WTC11 (cell line): Measurements from ENCODE around the gene DTNB. TPM values are rescaled to one million over a fixed set of nuclear protein-coding genes. Genes with fewer than 3 reads are reported as not detected.

Source experiments
- ATAC-seq: fragments of 200-7000 bp; cut with Tn5 transposase; 2 replicates; pipeline ENCODE4 v1.10.0; 2021; ENCODE audit warnings: mild to moderate bottlenecking, moderate library complexity
- CTCF ChIA-PET: fragments of 300-600 bp; sonication (Branson Sonifier 250); formaldehyde crosslinking; loops from one replicate; lab custom pipeline; 2021; ENCODE audit warnings: antibody characterized with exemption; lab: Charles Lee
- POLR2A ChIA-PET: fragments of 350-600 bp; sonication (Branson Sonifier 250); formaldehyde crosslinking; loops from one replicate; lab custom pipeline; 2021; ENCODE audit warnings: antibody characterized with exemption; lab: Charles Lee
- DNase-seq: peaks from one replicate; pipeline ENCODE4 v3.0.0; 2021; ENCODE audit warnings: low spot score
- H3K27ac Mint-ChIP-seq: 2 replicates; pipeline ENCODE4 v1.8.0; 2021; ENCODE audit warnings: mixed read lengths
- H3K27me3 Mint-ChIP-seq: 2 replicates; pipeline ENCODE4 v1.8.0; 2021; ENCODE audit warnings: low read depth, mild to moderate bottlenecking, moderate library complexity, mixed read lengths
- H3K36me3 Mint-ChIP-seq: 2 replicates; pipeline ENCODE4 v1.8.0; 2021; ENCODE audit warnings: mixed read lengths
- H3K4me1 Mint-ChIP-seq: 2 replicates; pipeline ENCODE4 v1.8.0; 2022; ENCODE audit warnings: mixed read lengths
- H3K4me3 Mint-ChIP-seq: 2 replicates; pipeline ENCODE4 v1.8.0; 2021; ENCODE audit warnings: mild to moderate bottlenecking, moderate library complexity, mixed read lengths
- H3K9me3 Mint-ChIP-seq: 2 replicates; pipeline ENCODE4 v1.8.0; 2021; ENCODE audit warnings: mixed read lengths
- ELF4 ChIP-seq: sonication (generic); formaldehyde crosslinking; IDR thresholded peaks from 2 replicates; pipeline ENCODE4 v1.8.1; 2022; ENCODE audit warnings: low read depth, mild to moderate bottlenecking, moderate library complexity, missing genetic modification reagents
- ETV6 ChIP-seq: sonication (generic); formaldehyde crosslinking; IDR thresholded peaks from 2 replicates; pipeline ENCODE4 v1.8.1; 2022; ENCODE audit warnings: mild to moderate bottlenecking, missing genetic modification reagents
- GRHL2 ChIP-seq: fragments of 250-450 bp; sonication (Bioruptor Pico); IDR thresholded peaks from 2 replicates; pipeline ENCODE4 v1.8.0; 2022; ENCODE audit warnings: mild to moderate bottlenecking, moderate library complexity; ENCODE audit not compliant: insufficient replicate concordance, severe bottlenecking
- IRF2 ChIP-seq: sonication (generic); formaldehyde crosslinking; IDR thresholded peaks from 2 replicates; pipeline ENCODE4 v1.8.0; 2022; ENCODE audit warnings: low read depth, missing genetic modification reagents, borderline replicate concordance
- JUN ChIP-seq: sonication (generic); formaldehyde crosslinking; IDR thresholded peaks from 2 replicates; pipeline ENCODE4 v1.8.0; 2023; ENCODE audit warnings: mild to moderate bottlenecking, missing genetic modification reagents
- NFATC4 ChIP-seq: fragments of 250-450 bp; sonication (Bioruptor Pico); IDR thresholded peaks from 2 replicates; pipeline ENCODE4 v1.9.0; 2021; ENCODE audit warnings: mild to moderate bottlenecking
- NFE2L1 ChIP-seq: sonication (generic); formaldehyde crosslinking; IDR thresholded peaks from 2 replicates; pipeline ENCODE4 v1.8.1; 2023; ENCODE audit warnings: missing genetic modification reagents
- NFYB ChIP-seq: sonication (generic); formaldehyde crosslinking; conservative IDR thresholded peaks from 2 replicates; pipeline ENCODE4 v1.8.0; 2022; ENCODE audit warnings: low read depth, missing genetic modification reagents
- NR2C2 ChIP-seq: sonication (generic); formaldehyde crosslinking; IDR thresholded peaks from 2 replicates; pipeline ENCODE4 v1.8.0; 2022; ENCODE audit warnings: mild to moderate bottlenecking, missing genetic modification reagents
- RELA ChIP-seq: sonication (generic); formaldehyde crosslinking; IDR thresholded peaks from 2 replicates; pipeline ENCODE4 v1.8.1; 2022; ENCODE audit warnings: missing genetic modification reagents, mild to moderate bottlenecking, borderline replicate concordance
- TCF7 ChIP-seq: sonication (generic); formaldehyde crosslinking; IDR thresholded peaks from 2 replicates; pipeline ENCODE4 v1.8.0; 2022; ENCODE audit warnings: mild to moderate bottlenecking, low read depth, missing genetic modification reagents, moderate library complexity
- ZBTB21 ChIP-seq: sonication (generic); formaldehyde crosslinking; IDR thresholded peaks from 2 replicates; pipeline ENCODE4 v1.8.1; 2023; ENCODE audit warnings: mild to moderate bottlenecking, missing genetic modification reagents, borderline replicate concordance
- ZNF121 ChIP-seq: sonication (generic); formaldehyde crosslinking; IDR thresholded peaks from 2 replicates; pipeline ENCODE4 v1.8.0; 2023; ENCODE audit warnings: missing genetic modification reagents
- ZNF219 ChIP-seq: sonication (generic); formaldehyde crosslinking; IDR thresholded peaks from 2 replicates; pipeline ENCODE4 v1.8.0; 2023; ENCODE audit warnings: missing genetic modification reagents, mild to moderate bottlenecking, borderline replicate concordance
- ZNF232 ChIP-seq: sonication (generic); formaldehyde crosslinking; IDR thresholded peaks from 2 replicates; pipeline ENCODE4 v1.8.0; 2022; ENCODE audit warnings: mild to moderate bottlenecking, missing genetic modification reagents
- ZNF263 ChIP-seq: sonication (generic); formaldehyde crosslinking; IDR thresholded peaks from 2 replicates; pipeline ENCODE4 v1.8.1; 2022; ENCODE audit warnings: low read depth, mild to moderate bottlenecking, moderate library complexity, missing genetic modification reagents
- ZNF317 ChIP-seq: sonication (generic); formaldehyde crosslinking; IDR thresholded peaks from 2 replicates; pipeline ENCODE4 v1.8.1; 2023; ENCODE audit warnings: low read depth, mild to moderate bottlenecking, moderate library complexity, missing genetic modification reagents, borderline replicate concordance
- total RNA-seq: library from RNA; stranded (reverse); gene quantifications from 3 replicates; pipeline ENCODE4 v1.2.3, GENCODE V29; 2021
- TF ChIP-seq, protein P1 (sequence below): sonication (generic); formaldehyde crosslinking; IDR thresholded peaks from 2 replicates; pipeline ENCODE4 v1.8.1; 2022; ENCODE audit warnings: missing genetic modification reagents, borderline replicate concordance
- TF ChIP-seq, protein P2 (sequence below): sonication (generic); formaldehyde crosslinking; IDR thresholded peaks from 2 replicates; pipeline ENCODE4 v1.8.0; 2022; ENCODE audit warnings: mild to moderate bottlenecking, missing genetic modification reagents
- TF ChIP-seq, protein P3 (sequence below): sonication (generic); formaldehyde crosslinking; conservative IDR thresholded peaks from 2 replicates; pipeline ENCODE4 v1.8.1; 2023; ENCODE audit warnings: mild to moderate bottlenecking, low read depth, missing genetic modification reagents, moderate library complexity
- TF ChIP-seq, protein P4 (sequence below): sonication (generic); formaldehyde crosslinking; IDR thresholded peaks from 2 replicates; pipeline ENCODE4 v1.8.0; 2023; ENCODE audit warnings: missing genetic modification reagents
- TF ChIP-seq, protein P5 (sequence below): sonication (generic); formaldehyde crosslinking; IDR thresholded peaks from 2 replicates; pipeline ENCODE4 v1.8.1; 2022; ENCODE audit warnings: mild to moderate bottlenecking, missing genetic modification reagents, moderate library complexity, borderline replicate concordance
- TF ChIP-seq, protein P6 (sequence below): sonication (generic); formaldehyde crosslinking; IDR thresholded peaks from 2 replicates; pipeline ENCODE4 v1.8.1; 2023; ENCODE audit warnings: mild to moderate bottlenecking, missing genetic modification reagents, moderate library complexity

The DTNB gene
- total RNA-seq, 1 experiment from 2014 or later, result 39.9 TPM

DNA sequence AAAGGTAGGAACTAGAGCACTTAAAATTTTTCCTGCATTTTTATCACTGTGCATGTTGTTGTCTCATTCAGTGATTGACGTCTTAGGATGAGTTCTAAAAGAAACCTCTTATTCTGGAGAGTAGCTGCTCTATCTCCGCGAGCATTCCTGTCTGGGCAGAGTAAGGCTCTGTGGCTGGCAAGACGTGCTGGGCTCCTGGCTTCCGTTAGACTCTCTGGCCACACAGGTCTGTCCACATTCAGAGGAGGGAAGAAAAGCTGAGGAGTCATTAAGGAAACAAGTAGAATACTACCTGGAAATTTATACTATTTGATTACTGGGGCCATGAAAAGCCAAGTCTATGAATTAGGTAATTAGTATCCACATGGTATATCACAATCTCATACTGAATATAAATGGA is 193.6 kb downstream of the DTNB start:
- Mint-ChIP-seq H3K27me3 (no peaks in the 10 kb centered on the region), H3K27ac (no peak overlapping the region)
- TF ChIP-seq, protein P1, sequence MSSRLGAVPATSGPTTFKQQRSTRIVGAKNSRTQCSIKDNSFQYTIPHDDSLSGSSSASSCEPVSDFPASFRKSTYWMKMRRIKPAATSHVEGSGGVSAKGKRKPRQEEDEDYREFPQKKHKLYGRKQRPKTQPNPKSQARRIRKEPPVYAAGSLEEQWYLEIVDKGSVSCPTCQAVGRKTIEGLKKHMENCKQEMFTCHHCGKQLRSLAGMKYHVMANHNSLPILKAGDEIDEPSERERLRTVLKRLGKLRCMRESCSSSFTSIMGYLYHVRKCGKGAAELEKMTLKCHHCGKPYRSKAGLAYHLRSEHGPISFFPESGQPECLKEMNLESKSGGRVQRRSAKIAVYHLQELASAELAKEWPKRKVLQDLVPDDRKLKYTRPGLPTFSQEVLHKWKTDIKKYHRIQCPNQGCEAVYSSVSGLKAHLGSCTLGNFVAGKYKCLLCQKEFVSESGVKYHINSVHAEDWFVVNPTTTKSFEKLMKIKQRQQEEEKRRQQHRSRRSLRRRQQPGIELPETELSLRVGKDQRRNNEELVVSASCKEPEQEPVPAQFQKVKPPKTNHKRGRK (CRISPR knock-in tag), result no peak
- TF ChIP-seq ZNF121 (CRISPR knock-in tag) (no peak), RELA (no peak), ETV6 (no peak), ZNF219 (CRISPR knock-in tag) (no peak), JUN (CRISPR knock-in tag) (no peak), IRF2 (CRISPR knock-in tag) (no peak), TCF7 (no peak), GRHL2 (no peak), ZBTB21 (no peak), ELF4 (CRISPR knock-in tag) (no peak)
- TF ChIP-seq, protein P2, sequence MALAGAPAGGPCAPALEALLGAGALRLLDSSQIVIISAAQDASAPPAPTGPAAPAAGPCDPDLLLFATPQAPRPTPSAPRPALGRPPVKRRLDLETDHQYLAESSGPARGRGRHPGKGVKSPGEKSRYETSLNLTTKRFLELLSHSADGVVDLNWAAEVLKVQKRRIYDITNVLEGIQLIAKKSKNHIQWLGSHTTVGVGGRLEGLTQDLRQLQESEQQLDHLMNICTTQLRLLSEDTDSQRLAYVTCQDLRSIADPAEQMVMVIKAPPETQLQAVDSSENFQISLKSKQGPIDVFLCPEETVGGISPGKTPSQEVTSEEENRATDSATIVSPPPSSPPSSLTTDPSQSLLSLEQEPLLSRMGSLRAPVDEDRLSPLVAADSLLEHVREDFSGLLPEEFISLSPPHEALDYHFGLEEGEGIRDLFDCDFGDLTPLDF (CRISPR knock-in tag), result no peak
- TF ChIP-seq, protein P3, sequence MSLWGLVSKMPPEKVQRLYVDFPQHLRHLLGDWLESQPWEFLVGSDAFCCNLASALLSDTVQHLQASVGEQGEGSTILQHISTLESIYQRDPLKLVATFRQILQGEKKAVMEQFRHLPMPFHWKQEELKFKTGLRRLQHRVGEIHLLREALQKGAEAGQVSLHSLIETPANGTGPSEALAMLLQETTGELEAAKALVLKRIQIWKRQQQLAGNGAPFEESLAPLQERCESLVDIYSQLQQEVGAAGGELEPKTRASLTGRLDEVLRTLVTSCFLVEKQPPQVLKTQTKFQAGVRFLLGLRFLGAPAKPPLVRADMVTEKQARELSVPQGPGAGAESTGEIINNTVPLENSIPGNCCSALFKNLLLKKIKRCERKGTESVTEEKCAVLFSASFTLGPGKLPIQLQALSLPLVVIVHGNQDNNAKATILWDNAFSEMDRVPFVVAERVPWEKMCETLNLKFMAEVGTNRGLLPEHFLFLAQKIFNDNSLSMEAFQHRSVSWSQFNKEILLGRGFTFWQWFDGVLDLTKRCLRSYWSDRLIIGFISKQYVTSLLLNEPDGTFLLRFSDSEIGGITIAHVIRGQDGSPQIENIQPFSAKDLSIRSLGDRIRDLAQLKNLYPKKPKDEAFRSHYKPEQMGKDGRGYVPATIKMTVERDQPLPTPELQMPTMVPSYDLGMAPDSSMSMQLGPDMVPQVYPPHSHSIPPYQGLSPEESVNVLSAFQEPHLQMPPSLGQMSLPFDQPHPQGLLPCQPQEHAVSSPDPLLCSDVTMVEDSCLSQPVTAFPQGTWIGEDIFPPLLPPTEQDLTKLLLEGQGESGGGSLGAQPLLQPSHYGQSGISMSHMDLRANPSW (CRISPR knock-in tag), result no peak
- TF ChIP-seq, all 79 proteins: peak for 0
- ChIA-PET CTCF (interaction anchor here (0.6 to 1.7 kb wide), 4 partner anchors 9 to 118 kb away, joined by 3 to 12 read pairs (median 6); no protein-coding TSS in a partner anchor), POLR2A (no interaction called here)
- H3K4me3 Mint-ChIP-seq, result no peak overlapping the region
- peaks cover 21% of the 10 kb centered on the region for H3K36me3 Mint-ChIP-seq
- ATAC-seq (no peak), DNase-seq (no peak)
- H3K4me1 Mint-ChIP-seq, result no peaks in the 10 kb centered on the region
- peaks cover 18% of the 10 kb centered on the region for H3K9me3 Mint-ChIP-seq

DNA sequence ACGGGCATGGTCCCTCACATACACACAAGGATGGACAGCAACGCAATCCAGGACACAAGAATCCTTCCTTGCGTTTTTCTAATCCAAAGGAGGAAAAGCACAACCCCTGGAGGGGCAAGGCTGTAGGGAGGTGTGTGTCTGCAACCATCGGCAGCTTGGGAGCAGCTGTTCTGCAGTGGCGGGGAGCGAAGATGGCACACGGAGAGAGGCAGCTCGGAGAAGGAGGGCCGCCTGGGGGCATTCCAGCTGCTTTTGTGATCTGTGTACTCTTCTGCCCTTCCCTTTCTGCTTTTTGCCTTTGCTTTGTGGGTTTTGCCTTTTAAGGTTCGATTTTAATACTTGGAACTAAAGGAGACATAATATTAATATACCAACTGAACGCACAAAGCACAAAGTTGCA is 194.6 kb downstream of the DTNB start:
- no peak for DNase-seq
- H3K27ac Mint-ChIP-seq, result no peak overlapping the region
- ChIA-PET POLR2A (no interaction called here), CTCF (interaction anchor here (1.1 kb wide), 1 partner anchor 186 kb away, joined by 3 read pairs; no protein-coding TSS in a partner anchor)
- no peak for ATAC-seq
- peaks cover 24% of the 10 kb centered on the region for H3K36me3 Mint-ChIP-seq
- no peaks in the 10 kb centered on the region for H3K27me3 Mint-ChIP-seq
- H3K4me3 Mint-ChIP-seq, result no peak overlapping the region
- peaks cover 19% of the 10 kb centered on the region for H3K9me3 Mint-ChIP-seq
- no peaks in the 10 kb centered on the region for H3K4me1 Mint-ChIP-seq
- TF ChIP-seq ZNF263 (CRISPR knock-in tag) (no peak), ZNF232 (no peak), NR2C2 (CRISPR knock-in tag) (no peak), NFE2L1 (CRISPR knock-in tag) (no peak), NFATC4 (CRISPR knock-in tag) (no peak), NFYB (CRISPR knock-in tag) (no peak), ZNF317 (CRISPR knock-in tag) (no peak), JUN (CRISPR knock-in tag) (no peak)
- TF ChIP-seq, protein P4, sequence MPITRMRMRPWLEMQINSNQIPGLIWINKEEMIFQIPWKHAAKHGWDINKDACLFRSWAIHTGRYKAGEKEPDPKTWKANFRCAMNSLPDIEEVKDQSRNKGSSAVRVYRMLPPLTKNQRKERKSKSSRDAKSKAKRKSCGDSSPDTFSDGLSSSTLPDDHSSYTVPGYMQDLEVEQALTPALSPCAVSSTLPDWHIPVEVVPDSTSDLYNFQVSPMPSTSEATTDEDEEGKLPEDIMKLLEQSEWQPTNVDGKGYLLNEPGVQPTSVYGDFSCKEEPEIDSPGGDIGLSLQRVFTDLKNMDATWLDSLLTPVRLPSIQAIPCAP, result no peak
- TF ChIP-seq, protein P5, sequence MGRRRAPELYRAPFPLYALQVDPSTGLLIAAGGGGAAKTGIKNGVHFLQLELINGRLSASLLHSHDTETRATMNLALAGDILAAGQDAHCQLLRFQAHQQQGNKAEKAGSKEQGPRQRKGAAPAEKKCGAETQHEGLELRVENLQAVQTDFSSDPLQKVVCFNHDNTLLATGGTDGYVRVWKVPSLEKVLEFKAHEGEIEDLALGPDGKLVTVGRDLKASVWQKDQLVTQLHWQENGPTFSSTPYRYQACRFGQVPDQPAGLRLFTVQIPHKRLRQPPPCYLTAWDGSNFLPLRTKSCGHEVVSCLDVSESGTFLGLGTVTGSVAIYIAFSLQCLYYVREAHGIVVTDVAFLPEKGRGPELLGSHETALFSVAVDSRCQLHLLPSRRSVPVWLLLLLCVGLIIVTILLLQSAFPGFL (CRISPR knock-in tag), result no peak
- TF ChIP-seq, protein P6, sequence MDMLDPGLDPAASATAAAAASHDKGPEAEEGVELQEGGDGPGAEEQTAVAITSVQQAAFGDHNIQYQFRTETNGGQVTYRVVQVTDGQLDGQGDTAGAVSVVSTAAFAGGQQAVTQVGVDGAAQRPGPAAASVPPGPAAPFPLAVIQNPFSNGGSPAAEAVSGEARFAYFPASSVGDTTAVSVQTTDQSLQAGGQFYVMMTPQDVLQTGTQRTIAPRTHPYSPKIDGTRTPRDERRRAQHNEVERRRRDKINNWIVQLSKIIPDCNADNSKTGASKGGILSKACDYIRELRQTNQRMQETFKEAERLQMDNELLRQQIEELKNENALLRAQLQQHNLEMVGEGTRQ (CRISPR knock-in tag), result no peak
- TF ChIP-seq, protein P2 (CRISPR knock-in tag), result no peak
